Hepatocyte (in vitro differentiated cells): ENCODE results near the gene TAF1A. TPM values are rescaled to one million over a fixed set of nuclear protein-coding genes. Genes with fewer than 3 reads are reported as not detected.

Experiments used
- DNase-seq: peaks from one replicate; pipeline ENCODE4 v3.0.0-alpha.2; 2016; ENCODE audit warnings: low spot score
- H2AFZ ChIP-seq: fragments of 200-600 bp; sonication (generic); 2 replicates; pipeline ENCODE4 v1.6.0; 2016; ENCODE audit warnings: antibody characterized with exemption, mild to moderate bottlenecking
- H3K27ac ChIP-seq: fragments of 200-600 bp; sonication (generic); 2 replicates; pipeline ENCODE4 v1.5.1; 2016; ENCODE audit warnings: mild to moderate bottlenecking
- H3K27me3 ChIP-seq: fragments of 200-600 bp; sonication (generic); 2 replicates; pipeline ENCODE4 v1.6.1; 2016
- H3K36me3 ChIP-seq: fragments of 200-600 bp; sonication (generic); replicated peaks from 2 replicates; pipeline ENCODE4 v1.5.1; 2016; ENCODE audit warnings: low read depth; ENCODE audit not compliant: insufficient read depth
- H3K4me1 ChIP-seq: fragments of 200-600 bp; sonication (generic); 2 replicates; pipeline ENCODE4 v1.5.1; 2016; ENCODE audit warnings: mild to moderate bottlenecking, moderate library complexity; ENCODE audit not compliant: insufficient read depth
- H3K4me2 ChIP-seq: fragments of 200-600 bp; sonication (generic); 2 replicates; pipeline ENCODE4 v1.6.0; 2016
- H3K4me3 ChIP-seq: fragments of 200-600 bp; sonication (generic); 2 replicates; pipeline ENCODE4 v1.5.1; 2016; ENCODE audit warnings: mild to moderate bottlenecking
- H3K79me2 ChIP-seq: fragments of 200-600 bp; sonication (generic); 2 replicates; pipeline ENCODE4 v1.6.0; 2017; ENCODE audit warnings: mild to moderate bottlenecking
- H3K9me2 ChIP-seq: fragments of 200-600 bp; sonication (generic); replicated peaks from 2 replicates; pipeline ENCODE4 v1.6.0; 2017; ENCODE audit warnings: mild to moderate bottlenecking; ENCODE audit not compliant: insufficient read depth
- H3K9me3 ChIP-seq: fragments of 200-600 bp; sonication (generic); 2 replicates; pipeline ENCODE4 v1.5.1; 2016; ENCODE audit warnings: low read depth, mild to moderate bottlenecking
- H4K20me1 ChIP-seq: fragments of 200-600 bp; sonication (generic); 2 replicates; pipeline ENCODE4 v1.6.0; 2016; ENCODE audit warnings: mild to moderate bottlenecking; ENCODE audit not compliant: insufficient read depth, poor library complexity, severe bottlenecking
- EZH2phosphoT487 ChIP-seq: fragments of 200-600 bp; sonication (generic); IDR thresholded peaks from one replicate; pipeline ENCODE4 v1.6.1; 2018; ENCODE audit warnings: antibody characterized with exemption, mild to moderate bottlenecking, low read depth, moderate library complexity; ENCODE audit not compliant: unreplicated experiment, severe bottlenecking
- WGBS: methylation state at CpG from one replicate; pipeline ENCODE4 v1.1.6; 2016; ENCODE audit warnings: low lambda C conversion rate; ENCODE audit errors: missing lambda C conversion rate; 5-methylcytosine and 5-hydroxymethylcytosine counted together
- polyA plus RNA-seq: library from polyadenylated mRNA; unstranded; fragments of >200 nt; fragmentation: Nextera tagmentation; extraction: Ambion mirVana; gene quantifications from 2 replicates; pipeline ENCODE4 v1.2.1, GENCODE V29; 2016
- total RNA-seq: library from RNA; depleted of rRNA; stranded (reverse); fragments of >200 nt; gene quantifications from 2 replicates; pipeline ENCODE4 v1.2.3, GENCODE V29; 2014

TAF1A gene
- total and polyA plus RNA-seq, 2 experiments from 2014 or later, result 5.2 to 6.5 TPM

DNA sequence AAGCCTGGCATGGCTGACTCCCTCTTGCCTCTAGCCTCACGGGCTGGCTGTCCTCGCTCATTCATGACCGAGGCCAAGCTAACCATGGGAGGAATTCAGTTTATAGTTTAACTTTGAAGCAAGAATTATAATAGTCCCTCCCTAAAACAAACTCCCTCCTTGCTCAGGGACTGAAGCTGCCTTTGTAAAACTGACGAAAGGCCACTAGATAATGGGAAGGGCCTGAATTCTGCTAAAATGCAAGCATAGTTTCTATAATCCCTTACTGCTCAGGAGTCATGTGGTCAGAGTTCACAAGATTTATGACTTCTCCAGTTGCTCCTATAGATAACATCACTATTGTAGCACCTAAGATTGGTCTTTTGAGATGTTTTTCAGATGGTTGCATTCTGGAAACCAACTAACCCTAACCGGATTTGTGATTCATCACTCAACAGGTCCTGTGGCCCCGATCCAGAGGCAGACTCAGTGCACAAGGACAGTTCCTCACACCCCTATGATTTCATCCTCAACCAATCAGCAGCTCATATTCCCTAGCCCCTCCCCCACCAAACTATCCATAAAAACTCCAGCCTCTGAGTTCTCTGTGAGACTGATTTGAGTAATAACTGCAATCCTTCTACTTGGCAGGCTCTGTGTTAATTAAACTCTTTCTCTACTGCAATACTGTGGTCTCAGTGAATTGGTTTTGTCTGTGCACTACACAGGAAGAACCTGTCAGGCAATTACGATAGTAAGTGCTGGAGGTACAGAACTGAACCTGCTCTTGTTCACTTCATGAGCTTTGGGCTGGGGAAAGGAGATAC lies 68.2 kb downstream of the TAF1A start:
- H3K4me3 ChIP-seq, result no peak overlapping the region
- no peaks in the 10 kb centered on the region for H3K79me2 ChIP-seq
- DNase-seq, result peak; percentile 55
- peak overlapping the region; percentile 84 for H3K27ac ChIP-seq
- no peaks in the 10 kb centered on the region for H3K27me3 ChIP-seq
- 67% methylated on average over 7 of the region's 7 CpGs for WGBS
- no peak for TF ChIP-seq EZH2phosphoT487
- no peaks in the 10 kb centered on the region for H3K9me3 ChIP-seq
- H4K20me1 ChIP-seq, result no peaks in the 10 kb centered on the region
- no peaks in the 10 kb centered on the region for H3K9me2 ChIP-seq
- peak overlapping the region; percentile 32 for H2AFZ ChIP-seq
- no peaks in the 10 kb centered on the region for H3K36me3 ChIP-seq
- peaks cover 7% of the 10 kb centered on the region for H3K4me1 ChIP-seq
- H3K4me2 ChIP-seq, result peak overlapping the region; percentile 28

Other genes with a start within 250 kb of the TAF1A start
- 0.20 and 0.23 TPM in 2 replicates for gene HHIPL2, start 41.8 kb downstream of the TAF1A start, total RNA-seq
- gene HHIPL2, start 41.8 kb downstream of the TAF1A start, polyA plus RNA-seq, result 0.37 and 0.99 TPM in 2 replicates
- 34.8 and 36.1 TPM in 2 replicates for gene MIA3, start 28.2 kb upstream of the TAF1A start, total RNA-seq
- 31.9 and 36.2 TPM in 2 replicates for gene MIA3, start 28.2 kb upstream of the TAF1A start, polyA plus RNA-seq
- 32.7 and 34.4 TPM in 2 replicates for gene AIDA, start 122.6 kb upstream of the TAF1A start, total RNA-seq
- gene AIDA, start 122.6 kb upstream of the TAF1A start, polyA plus RNA-seq, result 19.1 and 25.7 TPM in 2 replicates
- 53.8 and 66.7 TPM in 2 replicates for gene BROX, start 122.6 kb upstream of the TAF1A start, total RNA-seq
- 19.4 and 19.6 TPM in 2 replicates for gene BROX, start 122.6 kb upstream of the TAF1A start, polyA plus RNA-seq
- gene FAM177B, start 147.3 kb upstream of the TAF1A start, total RNA-seq, result 0.40 and 1.7 TPM in 2 replicates
- 0.19 and 1.2 TPM in 2 replicates for gene FAM177B, start 147.3 kb upstream of the TAF1A start, polyA plus RNA-seq
- gene DISP1, start 225.1 kb upstream of the TAF1A start, total RNA-seq, result 10.6 and 14.6 TPM in 2 replicates
- 10.1 and 11.6 TPM in 2 replicates for gene DISP1, start 225.1 kb upstream of the TAF1A start, polyA plus RNA-seq